Colonic mucosa (tissue), 4 donors: ENCODE measurements around the gene SH2D2A. TPM values are rescaled to one million over a fixed set of nuclear protein-coding genes. Genes with fewer than 3 reads are reported as not detected.

ENCODE experiments used
- DNase-seq: peaks from one replicate; pipeline ENCODE4 v3.0.0-alpha.2; 2020
- H3K27ac ChIP-seq: fragments of 200-600 bp; one replicate; pipeline ENCODE4 v1.8.0; 2021
- H3K27me3 ChIP-seq: fragments of 200-600 bp; one replicate; pipeline ENCODE4 v1.8.0; 2021
- H3K36me3 ChIP-seq: fragments of 200-600 bp; one replicate; pipeline ENCODE4 v1.8.0; 2021
- H3K4me1 ChIP-seq: fragments of 200-600 bp; one replicate; pipeline ENCODE4 v1.8.0; 2021; ENCODE audit warnings: mild to moderate bottlenecking
- H3K4me3 ChIP-seq: fragments of 200-600 bp; one replicate; pipeline ENCODE4 v1.8.0; 2021
- H3K9ac ChIP-seq, 2 donors: one replicate each; pipeline ENCODE4 v1.7.0; 2013; ENCODE audit warnings: control low read depth in 2 of 2, low read depth in 2 of 2, low read length in 2 of 2
- H3K9me3 ChIP-seq: fragments of 200-600 bp; one replicate; pipeline ENCODE4 v1.8.0; 2021
- intact Hi-C: fragments of 100-400 bp; cut with DNase I; formaldehyde crosslinking; loops from one replicate; pipeline ENCODE4 v1.14.1; 2022
- total RNA-seq, 2 donors: library from RNA; stranded (reverse); fragmentation: NEBNext Ultra II Directional in 1 of 2; extraction: Animal tissue kit (Norgen Biotek cat#: 25700) in 1 of 2; gene quantifications; one replicate each; pipeline ENCODE4 v1.2.1, GENCODE V29; 2021
- TF ChIP-seq, protein P1 (sequence below): fragments of 200-600 bp; IDR thresholded peaks from one replicate; pipeline ENCODE4 v1.8.0; 2022; ENCODE audit warnings: antibody characterized with exemption, mild to moderate bottlenecking
- donor health status: healthy.
- donor health status: DM: no; HTN: no; CAD: no.
- donor health status: DM: no; HTN: no; CAD: no.

Gene SH2D2A
- total RNA-seq, 2 donors from 2014 or later = 1.9 to 3.1 TPM

DNA sequence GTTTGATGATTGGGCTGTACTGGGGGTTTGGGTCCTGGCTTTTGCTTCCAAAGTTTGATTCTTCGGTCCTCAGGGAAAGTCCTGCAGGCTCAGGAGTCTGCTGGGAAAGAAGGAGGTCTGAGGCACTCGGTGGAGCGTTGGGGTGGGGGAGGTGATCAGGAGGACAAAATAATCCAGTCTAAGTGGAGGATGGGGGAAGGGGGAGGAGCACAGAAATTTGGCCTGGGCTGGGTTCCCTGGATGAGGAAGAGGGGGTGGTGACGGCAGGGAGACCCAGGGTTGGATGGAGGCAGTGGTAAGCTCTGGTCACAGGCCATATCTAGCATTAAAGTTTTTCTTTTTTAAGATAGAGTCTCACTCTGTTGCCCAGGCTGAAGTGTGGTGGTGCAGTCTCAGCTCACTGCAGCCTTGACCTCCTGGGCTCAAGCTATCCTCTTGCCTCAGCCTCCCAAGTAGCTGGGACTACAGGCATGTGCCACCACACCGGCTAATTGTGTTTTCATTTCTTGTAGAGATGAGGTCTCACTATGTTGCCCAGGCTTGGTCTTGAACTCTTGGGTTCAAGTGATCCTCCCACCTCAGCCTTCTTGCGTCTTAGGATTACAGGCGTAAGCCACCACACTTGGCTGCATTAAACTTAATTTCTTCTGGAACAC lies 6.8 kb downstream of the SH2D2A start:
- no peaks in the 10 kb centered on the region for H3K9me3 ChIP-seq
- H3K36me3 ChIP-seq = no peaks in the 10 kb centered on the region
- TF ChIP-seq, protein P1, sequence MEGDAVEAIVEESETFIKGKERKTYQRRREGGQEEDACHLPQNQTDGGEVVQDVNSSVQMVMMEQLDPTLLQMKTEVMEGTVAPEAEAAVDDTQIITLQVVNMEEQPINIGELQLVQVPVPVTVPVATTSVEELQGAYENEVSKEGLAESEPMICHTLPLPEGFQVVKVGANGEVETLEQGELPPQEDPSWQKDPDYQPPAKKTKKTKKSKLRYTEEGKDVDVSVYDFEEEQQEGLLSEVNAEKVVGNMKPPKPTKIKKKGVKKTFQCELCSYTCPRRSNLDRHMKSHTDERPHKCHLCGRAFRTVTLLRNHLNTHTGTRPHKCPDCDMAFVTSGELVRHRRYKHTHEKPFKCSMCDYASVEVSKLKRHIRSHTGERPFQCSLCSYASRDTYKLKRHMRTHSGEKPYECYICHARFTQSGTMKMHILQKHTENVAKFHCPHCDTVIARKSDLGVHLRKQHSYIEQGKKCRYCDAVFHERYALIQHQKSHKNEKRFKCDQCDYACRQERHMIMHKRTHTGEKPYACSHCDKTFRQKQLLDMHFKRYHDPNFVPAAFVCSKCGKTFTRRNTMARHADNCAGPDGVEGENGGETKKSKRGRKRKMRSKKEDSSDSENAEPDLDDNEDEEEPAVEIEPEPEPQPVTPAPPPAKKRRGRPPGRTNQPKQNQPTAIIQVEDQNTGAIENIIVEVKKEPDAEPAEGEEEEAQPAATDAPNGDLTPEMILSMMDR = no peak
- no peak for DNase-seq
- no peaks in the 10 kb centered on the region for H3K27me3 ChIP-seq
- H3K9ac ChIP-seq = no peak overlapping the region
- peaks cover 6% of the 10 kb centered on the region for H3K4me1 ChIP-seq
- H3K4me3 ChIP-seq = no peak overlapping the region
- intact Hi-C loops = no loop called here
- H3K27ac ChIP-seq = no peak overlapping the region

DNA sequence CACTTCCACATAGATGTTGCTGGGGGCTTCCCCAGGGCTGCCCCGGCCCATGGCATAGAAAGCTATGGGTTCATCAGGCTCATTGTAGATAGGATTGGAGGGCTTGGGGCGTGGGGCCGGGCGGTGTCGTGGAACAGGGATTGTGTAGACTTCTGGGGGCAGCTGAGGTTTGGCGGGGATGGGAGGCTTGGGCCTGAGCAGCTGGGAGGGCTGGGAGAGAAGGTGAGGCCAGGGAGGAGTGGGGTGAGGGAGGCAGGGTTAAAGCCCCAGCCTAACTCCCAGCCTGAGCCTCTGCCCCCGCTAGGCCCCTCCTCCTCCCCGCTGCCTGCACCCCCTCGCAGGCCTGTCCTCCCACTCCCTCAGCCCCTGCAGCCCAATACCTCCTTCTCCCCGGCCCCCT lies 7.4 kb downstream of the SH2D2A start:
- DNase-seq = no peak
- no peaks in the 10 kb centered on the region for H3K36me3 ChIP-seq
- no peak overlapping the region for H3K4me3 ChIP-seq
- no peaks in the 10 kb centered on the region for H3K9me3 ChIP-seq
- TF ChIP-seq, protein P1 = no peak
- intact Hi-C loops = no loop called here
- H3K4me1 ChIP-seq = peaks cover 6% of the 10 kb centered on the region
- H3K27ac ChIP-seq = no peak overlapping the region
- H3K9ac ChIP-seq = no peak overlapping the region
- no peaks in the 10 kb centered on the region for H3K27me3 ChIP-seq

DNA sequence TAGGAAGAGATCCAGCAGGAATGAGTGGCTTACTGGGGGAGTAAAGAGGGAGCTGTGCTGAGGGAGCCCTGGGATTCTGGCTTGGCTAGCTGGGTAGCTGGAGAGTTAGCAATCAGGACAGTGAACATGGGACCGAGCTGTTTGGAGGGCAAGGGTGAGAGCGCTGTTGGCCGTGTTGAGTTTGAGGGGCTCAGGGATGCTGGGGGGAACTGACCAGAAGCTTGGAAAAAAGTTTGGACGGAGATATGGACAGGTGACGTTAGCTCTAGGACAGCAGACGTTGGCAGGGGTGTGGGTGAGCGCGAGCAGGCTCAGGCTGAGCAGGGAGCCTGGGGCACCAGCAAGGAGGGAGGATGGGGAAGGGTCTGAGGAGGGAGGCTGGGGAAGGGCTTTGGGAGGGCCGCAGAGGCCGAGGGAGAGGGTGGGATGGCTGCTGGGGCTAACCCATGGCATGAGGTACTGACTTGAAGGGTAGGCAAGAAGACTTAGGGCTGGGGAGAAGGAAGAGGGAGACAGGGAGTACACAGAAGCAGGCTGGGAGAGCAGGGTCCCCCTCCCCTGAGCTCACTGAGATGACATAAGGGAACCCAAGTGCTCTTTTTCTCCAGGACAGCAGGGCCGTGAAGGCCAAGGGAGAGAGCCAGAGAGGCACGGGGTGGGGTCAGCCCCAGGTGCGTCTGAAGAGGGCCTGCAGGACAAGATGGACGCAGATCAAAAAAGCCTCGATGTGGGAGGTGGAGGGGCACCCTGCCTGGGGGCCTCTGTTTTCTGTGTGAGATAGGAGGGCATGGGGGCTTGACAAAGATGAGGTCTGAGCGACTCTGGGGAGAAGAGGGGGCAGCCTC lies 8.2 kb downstream of the SH2D2A start:
- H3K36me3 ChIP-seq = no peaks in the 10 kb centered on the region
- H3K4me3 ChIP-seq = no peak overlapping the region
- no peak overlapping the region for H3K9ac ChIP-seq
- intact Hi-C loops = no loop called here
- no peak for DNase-seq
- no peak overlapping the region for H3K27ac ChIP-seq
- H3K27me3 ChIP-seq = no peaks in the 10 kb centered on the region
- no peaks in the 10 kb centered on the region for H3K9me3 ChIP-seq
- TF ChIP-seq, protein P1 = no peak
- H3K4me1 ChIP-seq = peaks cover 3% of the 10 kb centered on the region

DNA sequence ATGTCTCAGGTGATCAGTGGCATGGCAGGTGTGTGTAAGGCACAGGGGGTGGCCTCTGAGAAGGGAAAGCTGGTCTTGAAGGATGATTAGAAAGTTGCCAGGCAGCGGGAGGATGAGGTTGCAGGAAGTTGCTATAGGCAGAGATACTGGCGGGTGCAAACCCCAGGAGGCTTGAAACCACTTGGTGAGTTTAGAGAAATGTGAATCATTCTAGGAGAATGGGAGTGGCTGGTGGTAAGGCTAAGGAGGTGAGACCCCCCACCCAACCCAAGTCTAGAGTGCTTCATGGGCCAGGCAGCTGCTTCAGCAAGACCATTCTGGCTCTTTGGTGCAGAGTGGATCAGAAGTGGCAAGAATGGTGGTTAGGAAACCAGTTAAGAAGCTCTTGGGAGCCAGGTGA lies 9.0 kb downstream of the SH2D2A start:
- intact Hi-C loops = no loop called here
- no peak overlapping the region for H3K27ac ChIP-seq
- DNase-seq = no peak
- H3K9ac ChIP-seq = no peak overlapping the region
- no peaks in the 10 kb centered on the region for H3K27me3 ChIP-seq
- TF ChIP-seq, protein P1 = no peak
- H3K4me1 ChIP-seq = no peaks in the 10 kb centered on the region
- no peaks in the 10 kb centered on the region for H3K36me3 ChIP-seq
- no peaks in the 10 kb centered on the region for H3K9me3 ChIP-seq
- no peak overlapping the region for H3K4me3 ChIP-seq

DNA sequence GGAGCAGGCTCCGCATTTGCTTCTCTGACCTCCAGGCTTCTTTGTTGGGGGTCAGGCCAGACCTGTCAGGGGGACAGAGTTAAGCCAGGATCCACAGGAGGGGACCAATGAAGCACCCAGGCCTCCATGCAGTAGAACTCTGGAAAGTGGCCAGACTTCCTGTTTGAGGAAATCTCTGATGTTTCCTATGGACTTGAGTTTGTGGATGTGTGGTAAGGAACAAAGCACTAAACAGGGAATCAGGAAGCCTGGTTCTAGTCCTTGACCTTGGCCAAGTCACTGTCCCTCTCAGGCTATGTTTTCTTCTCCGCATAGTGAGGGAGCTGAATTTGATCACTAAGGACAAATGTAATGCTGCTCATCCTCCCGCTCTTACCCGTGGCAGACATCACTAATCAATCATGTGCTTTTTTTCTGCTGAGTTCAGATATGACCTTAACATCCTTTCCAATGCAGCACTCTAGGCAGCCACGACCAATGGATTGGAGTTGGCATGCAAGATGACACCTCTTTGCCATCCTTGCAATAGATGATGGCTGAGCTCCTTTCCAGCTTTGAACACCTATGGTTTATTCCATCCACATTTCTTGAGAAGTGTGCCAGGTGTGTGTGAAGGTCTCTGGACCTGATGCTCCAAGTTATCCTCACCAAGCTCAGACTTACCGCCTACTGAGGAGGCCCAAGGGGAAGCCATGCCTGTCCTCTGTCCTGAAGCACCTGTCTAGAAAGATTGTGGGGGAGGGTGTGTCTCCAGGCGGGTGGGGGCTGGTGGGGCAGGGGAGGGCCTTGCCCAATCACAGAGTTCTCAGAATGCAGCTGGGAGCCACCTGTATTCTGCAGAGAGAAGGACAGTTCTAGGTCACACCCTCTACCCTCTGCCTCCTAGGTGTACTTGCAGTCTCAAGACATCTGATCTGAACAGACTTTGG lies 9.9 kb downstream of the SH2D2A start:
- no peaks in the 10 kb centered on the region for H3K4me1 ChIP-seq
- no peak overlapping the region for H3K9ac ChIP-seq
- no peaks in the 10 kb centered on the region for H3K27me3 ChIP-seq
- DNase-seq = no peak
- no peaks in the 10 kb centered on the region for H3K36me3 ChIP-seq
- no peak overlapping the region for H3K4me3 ChIP-seq
- TF ChIP-seq, protein P1 = no peak
- H3K27ac ChIP-seq = no peak overlapping the region
- intact Hi-C loops = no loop called here
- H3K9me3 ChIP-seq = no peaks in the 10 kb centered on the region
